ENCODE data around the gene FBLN2. TPM values are rescaled to one million over a fixed set of nuclear protein-coding genes. Genes with fewer than 3 reads are reported as not detected.

The FBLN2 gene
- total and polyA plus RNA-seq, 4 donors = 4.3 to 43.4 (median 21.1) TPM

GRCh38 chr3:13633176-13633575, 84.3 kb downstream of the FBLN2 start:
- WGBS, 2 donors = 91 to 95% methylated on average over 13 of the region's 13 CpGs
- ATAC-seq (ENCODE audit: insufficient read depth, low FRiP score) (no peak), DNase-seq (no peak)
- no peaks in the 10 kb centered on the region for H3K27me3 ChIP-seq (ENCODE audit: control insufficient read depth in 3 of 3, insufficient read depth in 3 of 3, low read length in 2 of 3)
- TF ChIP-seq CTCF (IDR thresholded peaks at IDR 0.05; ENCODE audit: control extremely low read depth, extremely low read depth) = no peak
- no peaks in the 10 kb centered on the region for H3K9me3 ChIP-seq (ENCODE audit: control insufficient read depth in 4 of 4, insufficient read depth in 3 of 4, low read length in 3 of 4)
- H3K27ac ChIP-seq (ENCODE audit: low read depth in 1 of 2, low read length in 1 of 2) = no peak overlapping the region
- no peak overlapping the region for H3K9ac ChIP-seq (ENCODE audit: insufficient read depth in 1 of 2, low read length in 2 of 2)
- H3K4me3 ChIP-seq = no peak overlapping the region
- peaks cover 0 to 2% (median 0%) of the 10 kb centered on the region in 4 donors for H3K36me3 ChIP-seq (ENCODE audit: control insufficient read depth in 4 of 4, insufficient read depth in 4 of 4, low read length in 4 of 4)
- H3K4me1 ChIP-seq (ENCODE audit: control insufficient read depth in 5 of 5, insufficient read depth in 5 of 5, low read length in 5 of 5) = peaks cover 0 to 3% (median 0%) of the 10 kb centered on the region in 5 donors

- no peak overlapping the region for H3K27ac ChIP-seq (ENCODE audit: low read depth in 1 of 2, low read length in 1 of 2)
- no peaks in the 10 kb centered on the region for H3K9me3 ChIP-seq (ENCODE audit: control insufficient read depth in 4 of 4, insufficient read depth in 3 of 4, low read length in 3 of 4)
- DNase-seq (no peak), ATAC-seq (ENCODE audit: insufficient read depth, low FRiP score) (no peak)
- no peaks in the 10 kb centered on the region for H3K27me3 ChIP-seq (ENCODE audit: control insufficient read depth in 3 of 3, insufficient read depth in 3 of 3, low read length in 2 of 3)
- WGBS, 2 donors = 84 to 87% methylated on average over 18 of the region's 18 CpGs
- no peak overlapping the region for H3K4me3 ChIP-seq
- no peak for TF ChIP-seq CTCF (IDR thresholded peaks at IDR 0.05; ENCODE audit: control extremely low read depth, extremely low read depth)
- peaks cover 0 to 3% (median 0%) of the 10 kb centered on the region in 5 donors for H3K4me1 ChIP-seq (ENCODE audit: control insufficient read depth in 5 of 5, insufficient read depth in 5 of 5, low read length in 5 of 5)
- H3K36me3 ChIP-seq (ENCODE audit: control insufficient read depth in 4 of 4, insufficient read depth in 4 of 4, low read length in 4 of 4) = peaks cover 0 to 2% (median 0%) of the 10 kb centered on the region in 4 donors
- H3K9ac ChIP-seq (ENCODE audit: insufficient read depth in 1 of 2, low read length in 2 of 2) = no peak overlapping the region
Observed at GRCh38 chr3:13634151-13634550, 85.2 kb downstream of the FBLN2 start.

GRCh38 chr3:13634615-13635014, 85.7 kb downstream of the FBLN2 start:
- H3K9me3 ChIP-seq (ENCODE audit: control insufficient read depth in 4 of 4, insufficient read depth in 3 of 4, low read length in 3 of 4) = no peaks in the 10 kb centered on the region
- no peak for TF ChIP-seq CTCF (IDR thresholded peaks at IDR 0.05; ENCODE audit: control extremely low read depth, extremely low read depth)
- no peaks in the 10 kb centered on the region for H3K27me3 ChIP-seq (ENCODE audit: control insufficient read depth in 3 of 3, insufficient read depth in 3 of 3, low read length in 2 of 3)
- H3K9ac ChIP-seq (ENCODE audit: insufficient read depth in 1 of 2, low read length in 2 of 2) = no peak overlapping the region
- peaks cover 0 to 3% (median 0%) of the 10 kb centered on the region in 5 donors for H3K4me1 ChIP-seq (ENCODE audit: control insufficient read depth in 5 of 5, insufficient read depth in 5 of 5, low read length in 5 of 5)
- DNase-seq (no peak), ATAC-seq (ENCODE audit: insufficient read depth, low FRiP score) (no peak)
- WGBS, 2 donors = 87 to 94% methylated on average over 10 of the region's 10 CpGs
- H3K4me3 ChIP-seq = no peak overlapping the region
- H3K27ac ChIP-seq (ENCODE audit: low read depth in 1 of 2, low read length in 1 of 2) = no peak overlapping the region
- H3K36me3 ChIP-seq (ENCODE audit: control insufficient read depth in 4 of 4, insufficient read depth in 4 of 4, low read length in 4 of 4) = peaks cover 0 to 2% (median 0%) of the 10 kb centered on the region in 4 donors

GRCh38 chr3:13636186-13636585, 87.3 kb downstream of the FBLN2 start:
- no peak for ATAC-seq (ENCODE audit: insufficient read depth, low FRiP score)
- TF ChIP-seq CTCF (IDR thresholded peaks at IDR 0.05; ENCODE audit: control extremely low read depth, extremely low read depth) = no peak
- 86 to 96% methylated on average over 12 to 14 of the region's 14 CpGs for WGBS, 2 donors
- no peaks in the 10 kb centered on the region for H3K9me3 ChIP-seq (ENCODE audit: control insufficient read depth in 4 of 4, insufficient read depth in 3 of 4, low read length in 3 of 4)
- H3K36me3 ChIP-seq (ENCODE audit: control insufficient read depth in 4 of 4, insufficient read depth in 4 of 4, low read length in 4 of 4) = peaks cover 0 to 2% (median 0%) of the 10 kb centered on the region in 4 donors
- H3K9ac ChIP-seq (ENCODE audit: insufficient read depth in 1 of 2, low read length in 2 of 2) = no peak overlapping the region
- H3K27ac ChIP-seq (ENCODE audit: low read depth in 1 of 2, low read length in 1 of 2) = no peak overlapping the region
- no peak for DNase-seq
- no peak overlapping the region for H3K4me3 ChIP-seq
- peaks cover 0 to 3% (median 0%) of the 10 kb centered on the region in 5 donors for H3K4me1 ChIP-seq (ENCODE audit: control insufficient read depth in 5 of 5, insufficient read depth in 5 of 5, low read length in 5 of 5)
- no peaks in the 10 kb centered on the region for H3K27me3 ChIP-seq (ENCODE audit: control insufficient read depth in 3 of 3, insufficient read depth in 3 of 3, low read length in 2 of 3)

Measured in lung (tissue), 12 donors.